Keratinocyte (primary cell): ENCODE measurements around the gene MXRA7. TPM values are rescaled to one million over a fixed set of nuclear protein-coding genes. Genes with fewer than 3 reads are reported as not detected.

Experiments used
- DNase-seq: peaks from one replicate; pipeline ENCODE4 v3.0.0-alpha.2; 2011; ENCODE audit warnings: low read depth, missing footprints, low spot score
- FAIRE-seq: peaks from 2 replicates; lab custom pipeline; 2011; peaks lifted over from hg19 to GRCh38; lab: Jason Lieb, UNC
- H2AFZ ChIP-seq: 2 replicates; pipeline ENCODE4 v1.6.0; 2012; ENCODE audit warnings: low read length, control low read depth, inconsistent platforms; ENCODE audit not compliant: control insufficient read depth
- H3K27ac ChIP-seq: 2 replicates; pipeline ENCODE4 v1.5.1; 2011; ENCODE audit warnings: low read length; ENCODE audit not compliant: control insufficient read depth, insufficient read depth
- H3K27me3 ChIP-seq: 3 replicates; pipeline ENCODE4 v1.6.0; 2011; ENCODE audit warnings: low read length; ENCODE audit not compliant: control insufficient read depth, insufficient read depth; ENCODE audit errors: extremely low read depth
- H3K36me3 ChIP-seq, 2 experiments: 2 replicates in 1 of 2; 3 replicates in 1 of 2; pipeline ENCODE4 v1.5.1; 2011; ENCODE audit warnings: low read length in 2 of 2, mild to moderate bottlenecking in 1 of 2; ENCODE audit not compliant: control insufficient read depth in 2 of 2, insufficient read depth in 2 of 2; ENCODE audit errors: extremely low read depth in 1 of 2
- H3K4me1 ChIP-seq: 3 replicates; pipeline ENCODE4 v1.5.1; 2011; ENCODE audit warnings: low read length; ENCODE audit not compliant: control insufficient read depth, insufficient read depth; ENCODE audit errors: extremely low read depth
- H3K4me2 ChIP-seq: 3 replicates; pipeline ENCODE4 v1.6.0; 2011; ENCODE audit warnings: low read depth, low read length; ENCODE audit not compliant: control insufficient read depth, insufficient read depth; ENCODE audit errors: extremely low read depth
- H3K4me3 ChIP-seq, 3 experiments: fragments of 200-600 bp in 1 of 3; sonication (generic) in 1 of 3; 2 replicates in 2 of 3; 3 replicates in 1 of 3; pipeline ENCODE4 v1.5.1; 2011 to 2016; ENCODE audit warnings: low read length in 3 of 3, mild to moderate bottlenecking in 3 of 3, control low read depth in 2 of 3, inconsistent platforms in 1 of 3, low read depth in 1 of 3, mixed read lengths in 1 of 3, mixed run types in 1 of 3, moderate library complexity in 1 of 3; ENCODE audit not compliant: control insufficient read depth in 2 of 3, insufficient read depth in 2 of 3; ENCODE audit errors: extremely low read depth in 1 of 3
- H3K79me2 ChIP-seq: 2 replicates; pipeline ENCODE4 v1.6.0; 2012; ENCODE audit warnings: low read length; ENCODE audit not compliant: control insufficient read depth, insufficient read depth
- H3K9ac ChIP-seq: 3 replicates; pipeline ENCODE4 v1.6.0; 2011; ENCODE audit warnings: low read length; ENCODE audit not compliant: control insufficient read depth, insufficient read depth; ENCODE audit errors: extremely low read depth
- H3K9me1 ChIP-seq: 3 replicates; pipeline ENCODE4 v1.6.0; 2011; ENCODE audit warnings: low read length; ENCODE audit not compliant: control insufficient read depth, insufficient read depth; ENCODE audit errors: extremely low read depth
- H3K9me3 ChIP-seq: 2 replicates; pipeline ENCODE4 v1.5.1; 2012; ENCODE audit warnings: low read depth, low read length; ENCODE audit not compliant: control insufficient read depth
- H4K20me1 ChIP-seq: 3 replicates; pipeline ENCODE4 v1.6.0; 2011; ENCODE audit warnings: low read length; ENCODE audit not compliant: control insufficient read depth, insufficient read depth; ENCODE audit errors: extremely low read depth
- CTCF ChIP-seq, 3 experiments: IDR thresholded peaks in 1 of 3; conservative IDR thresholded peaks in 1 of 3; optimal IDR thresholded peaks in 1 of 3; 2 replicates in 2 of 3; 3 replicates in 1 of 3; pipeline versions ENCODE3 to v1.5.1; 2011; ENCODE audit warnings: low read length in 3 of 3, mild to moderate bottlenecking in 3 of 3, moderate library complexity in 2 of 3, control low read depth in 1 of 3, inconsistent platforms in 1 of 3; ENCODE audit not compliant: insufficient read depth in 2 of 3; ENCODE audit errors: extremely low read depth in 1 of 3
- EZH2 ChIP-seq: IDR thresholded peaks from one replicate; pipeline ENCODE4 v1.6.1; 2012; ENCODE audit warnings: inconsistent platforms, mild to moderate bottlenecking, low read length, moderate library complexity
- dilution Hi-C: fragments of 300-500 bp; cut with MboI; formaldehyde crosslinking; loops from one replicate; pipeline ENCODE4 v1.7.0; 2020; ENCODE audit warnings: low sequenced_read_pairs; ENCODE audit not compliant: extremely low pct_ligation_motif_present
- polyA plus RNA-seq, 5 experiments: library from polyadenylated mRNA; depleted of rRNA in 3 of 5; stranded (reverse) in 3 of 5; stranded (forward) in 1 of 5; unstranded in 1 of 5; fragments of >200 nt; gene quantifications; 1 replicate in 1 of 5; 2 replicates in 3 of 5; 3 replicates in 1 of 5; pipeline versions ENCODE4 v1.2.1 to v1.2.3, GENCODE V29; 2011 to 2012; ENCODE audit warnings: missing spikeins in 2 of 5, low read depth in 1 of 5, low replicate concordance in 1 of 5

Gene MXRA7
- polyA plus RNA-seq, 1 donor (not counting 4 experiments of a cell fraction or from before 2014, with no cell fraction given): 118 TPM

DNA sequence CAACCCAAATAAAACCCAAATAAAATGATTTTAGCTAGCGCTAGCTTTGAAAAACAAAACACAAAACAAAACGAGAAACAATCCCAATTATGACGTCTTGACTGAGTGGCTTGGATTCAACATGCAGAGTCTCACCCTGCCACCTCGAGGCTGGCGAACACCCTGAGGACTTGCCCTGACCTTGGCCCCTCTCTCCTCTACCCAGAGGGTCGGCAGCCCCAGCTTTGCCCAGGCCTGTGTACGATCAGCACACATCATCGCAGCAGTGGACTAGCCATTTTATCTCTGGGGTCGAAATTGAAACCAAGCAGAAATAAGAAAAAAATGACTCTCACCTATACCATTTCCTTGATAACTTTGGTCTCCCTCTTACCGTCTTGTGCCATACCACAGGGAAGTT lies 10.7 kb upstream of the MXRA7 start:
- H3K4me3 ChIP-seq: no peak overlapping the region
- no peaks in the 10 kb centered on the region for H3K9me3 ChIP-seq
- no peak overlapping the region for H3K9ac ChIP-seq
- no peaks in the 10 kb centered on the region for H3K27me3 ChIP-seq
- dilution Hi-C loops: no loop called here
- peaks cover 48% of the 10 kb centered on the region for H3K79me2 ChIP-seq
- H2AFZ ChIP-seq: no peak overlapping the region
- TF ChIP-seq CTCF (optimal IDR thresholded peaks at IDR 0.05 in 1 of 3, IDR thresholded peaks at IDR 0.05 in 1 of 3, conservative IDR thresholded peaks at IDR 0.05 in 1 of 3; ENCODE audit: extremely low read depth in 1 of 3, insufficient read depth in 2 of 3, low read length in 3 of 3) (no peak), EZH2 (no peak)
- no peak overlapping the region for H3K4me2 ChIP-seq
- H3K27ac ChIP-seq: no peak overlapping the region
- no peak for FAIRE-seq
- no peaks in the 10 kb centered on the region for H3K9me1 ChIP-seq
- DNase-seq: no peak
- peaks cover 2% of the 10 kb centered on the region for H4K20me1 ChIP-seq
- H3K36me3 ChIP-seq: peaks cover 45 to 55% of the 10 kb centered on the region in 2 experiments
- peaks cover 12% of the 10 kb centered on the region for H3K4me1 ChIP-seq

DNA sequence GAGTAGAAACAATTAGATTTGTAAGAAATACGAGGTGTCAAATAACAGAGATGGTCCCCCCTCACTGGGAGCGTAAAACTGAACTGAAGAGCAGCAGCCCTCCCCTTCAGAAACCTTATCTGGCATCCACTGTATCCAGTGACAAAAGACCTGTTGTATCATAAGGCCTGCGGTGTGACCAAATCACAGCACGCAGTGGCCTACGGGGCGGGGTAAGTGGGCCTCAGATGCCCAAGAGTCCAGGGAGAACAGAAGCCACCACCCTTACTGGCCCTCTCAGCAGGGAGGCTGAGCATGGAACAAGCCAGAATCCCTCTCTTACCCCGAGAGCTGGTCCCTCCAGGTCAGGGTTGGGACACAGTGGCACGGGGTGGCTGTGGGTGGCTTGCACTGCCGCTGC lies 10.2 kb upstream of the MXRA7 start:
- no peak overlapping the region for H3K27ac ChIP-seq
- no peak overlapping the region for H3K4me2 ChIP-seq
- dilution Hi-C loops: no loop called here
- no peaks in the 10 kb centered on the region for H3K9me3 ChIP-seq
- peaks cover 49 to 55% of the 10 kb centered on the region in 2 experiments for H3K36me3 ChIP-seq
- H2AFZ ChIP-seq: no peak overlapping the region
- peaks cover 2% of the 10 kb centered on the region for H4K20me1 ChIP-seq
- DNase-seq (no peak), FAIRE-seq (no peak)
- TF ChIP-seq EZH2 (no peak), CTCF (optimal IDR thresholded peaks at IDR 0.05 in 1 of 3, IDR thresholded peaks at IDR 0.05 in 1 of 3, conservative IDR thresholded peaks at IDR 0.05 in 1 of 3; ENCODE audit: extremely low read depth in 1 of 3, insufficient read depth in 2 of 3, low read length in 3 of 3) (no peak)
- H3K27me3 ChIP-seq: no peaks in the 10 kb centered on the region
- H3K9ac ChIP-seq: no peak overlapping the region
- H3K4me3 ChIP-seq: no peak overlapping the region
- peaks cover 13% of the 10 kb centered on the region for H3K4me1 ChIP-seq
- H3K79me2 ChIP-seq: peaks cover 47% of the 10 kb centered on the region
- H3K9me1 ChIP-seq: no peaks in the 10 kb centered on the region
